ENCODE results near the gene QRICH2.
"Not testable (repeated sequence)": the region's sequence is repeated elsewhere in the genome, so short reads cannot be mapped to it uniquely, and the experiment has no call there.

Gene QRICH2

DNA sequence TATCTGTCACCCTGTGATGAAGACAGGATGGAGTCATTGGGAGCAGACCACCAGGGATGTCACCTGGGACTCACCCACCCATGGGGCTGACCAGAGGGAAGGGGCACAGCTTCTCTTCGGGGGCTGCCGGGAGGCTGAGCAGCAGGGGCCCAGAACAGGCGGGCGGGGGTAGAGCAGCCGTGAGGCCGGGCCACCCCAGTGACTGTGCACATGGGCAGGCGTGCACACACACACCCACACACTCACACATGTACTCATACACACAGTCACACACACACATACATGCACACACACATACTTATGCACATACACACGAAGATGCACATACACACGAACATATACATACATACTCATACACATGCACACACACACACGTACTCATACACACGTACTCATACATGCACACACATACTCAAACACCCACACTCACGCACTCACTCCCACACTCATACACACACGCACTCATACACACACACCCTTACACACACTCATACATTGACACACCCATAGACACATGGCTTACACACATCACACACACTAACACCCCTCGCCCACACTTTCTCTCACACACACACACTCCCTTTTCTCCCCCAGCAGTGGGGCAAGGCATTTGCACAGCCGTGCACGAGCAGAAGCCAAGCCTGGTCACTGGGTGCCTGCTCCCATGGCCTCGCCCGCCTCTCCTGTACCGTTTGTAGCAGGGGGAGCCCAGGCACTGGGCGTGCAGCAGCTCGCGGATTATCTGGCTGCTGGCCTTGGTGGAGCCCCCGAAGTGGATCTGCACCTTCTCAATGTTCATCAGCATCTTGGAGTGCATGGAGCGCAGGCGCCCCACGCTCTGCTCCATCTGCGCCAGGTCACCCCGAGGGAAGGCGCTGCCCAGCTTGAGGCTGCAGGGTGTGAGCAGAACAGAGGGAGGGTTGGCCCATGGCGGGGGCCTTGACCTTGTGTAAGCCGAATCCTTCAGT lies 30.5 kb downstream of the QRICH2 start:
- no peak for DNase-seq (ENCODE audit: low spot score)

DNA sequence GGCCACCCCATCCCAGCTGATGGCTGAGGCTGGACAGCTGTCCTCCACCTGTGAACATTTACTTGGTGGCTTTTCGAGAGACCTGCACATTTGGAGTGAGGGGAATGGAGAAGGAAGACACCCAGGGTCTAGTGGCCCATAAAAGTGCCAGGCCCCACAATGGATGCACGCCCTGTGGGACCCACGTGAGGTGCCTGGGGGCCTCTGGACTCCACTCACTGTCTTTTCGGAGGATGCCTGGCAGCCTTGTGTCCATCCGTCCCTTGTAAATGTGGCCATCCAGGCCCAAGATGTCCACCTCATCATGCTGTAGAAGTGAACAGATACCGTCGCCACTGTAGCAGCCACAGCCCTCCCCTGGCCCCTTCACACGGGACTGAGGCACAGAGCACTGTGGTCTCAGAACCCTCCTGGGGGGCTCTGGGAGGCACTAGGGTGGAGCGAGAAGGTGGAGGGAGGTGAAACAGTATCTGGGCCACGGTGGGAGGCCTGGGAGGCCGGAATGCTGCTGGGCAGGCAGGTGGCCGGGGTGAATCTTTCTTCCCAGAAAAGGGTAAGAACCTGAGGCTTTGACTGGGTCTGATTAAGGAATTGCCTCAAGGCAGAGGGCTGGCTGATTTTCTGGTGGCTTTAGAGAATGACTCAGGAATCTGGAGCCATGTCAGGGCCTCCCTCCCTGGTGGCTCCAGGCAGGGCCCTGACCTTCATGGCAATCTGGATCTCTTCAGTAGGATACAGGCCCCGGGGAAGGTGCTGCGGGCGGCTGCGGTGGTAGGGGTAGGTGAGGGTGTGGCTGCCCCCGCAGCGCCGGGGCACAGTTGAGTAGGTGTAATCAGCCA lies 31.4 kb downstream of the QRICH2 start:
- no peak for DNase-seq (ENCODE audit: low spot score)

DNA sequence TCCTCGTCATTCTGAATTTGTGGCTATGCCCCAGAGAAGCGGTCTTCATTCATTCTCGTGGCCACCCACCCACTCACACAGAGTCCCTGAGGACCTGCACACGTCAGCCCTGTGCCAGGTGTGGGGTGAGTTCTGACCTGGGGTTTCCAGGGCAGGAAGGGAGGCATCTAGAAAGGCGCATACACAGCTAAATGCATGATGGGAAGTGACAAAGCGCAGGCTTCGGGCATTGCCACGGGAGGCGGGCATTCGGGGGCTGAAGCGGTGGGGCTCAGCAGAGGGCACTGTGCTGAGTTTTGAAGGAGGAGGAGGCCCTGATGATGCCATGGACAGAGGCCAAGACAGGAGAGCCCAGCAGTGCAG lies 32.0 kb downstream of the QRICH2 start:
- no peak for DNase-seq (ENCODE audit: low spot score)

DNA sequence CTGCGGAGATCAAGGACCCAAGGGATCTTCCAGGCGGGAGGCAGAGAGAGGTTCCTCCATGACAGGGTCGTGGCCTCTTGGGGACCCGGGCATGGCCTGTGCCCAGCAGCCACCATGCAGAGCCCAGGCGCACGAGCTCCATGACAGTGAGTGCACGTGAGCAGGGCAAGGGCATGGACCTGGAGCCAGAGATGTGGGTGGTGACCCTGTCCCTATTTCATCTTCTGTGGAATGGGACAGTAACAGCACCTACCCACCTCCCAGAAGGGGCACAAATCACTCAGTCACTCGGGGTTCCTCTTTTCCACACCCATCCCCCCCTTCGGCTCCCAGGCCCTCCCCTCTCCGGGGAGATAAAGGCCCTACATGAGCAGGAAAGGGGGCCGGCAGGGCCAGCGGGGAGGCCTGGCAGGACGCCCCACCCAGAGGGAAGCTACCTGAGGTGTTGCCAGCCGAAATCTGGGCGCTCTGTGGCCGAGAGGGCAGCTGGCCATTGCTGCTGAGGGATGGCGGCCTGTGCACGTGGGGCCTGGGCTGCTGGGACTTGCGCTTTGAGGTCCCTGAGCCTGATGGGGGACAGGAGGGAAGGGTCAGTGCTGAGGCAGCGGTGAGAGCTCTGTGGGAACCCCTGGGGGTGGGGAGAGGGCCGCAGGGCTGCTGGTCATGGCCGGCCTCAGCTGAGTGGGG lies 32.6 kb downstream of the QRICH2 start:
- no peak for DNase-seq (ENCODE audit: low spot score)

DNA sequence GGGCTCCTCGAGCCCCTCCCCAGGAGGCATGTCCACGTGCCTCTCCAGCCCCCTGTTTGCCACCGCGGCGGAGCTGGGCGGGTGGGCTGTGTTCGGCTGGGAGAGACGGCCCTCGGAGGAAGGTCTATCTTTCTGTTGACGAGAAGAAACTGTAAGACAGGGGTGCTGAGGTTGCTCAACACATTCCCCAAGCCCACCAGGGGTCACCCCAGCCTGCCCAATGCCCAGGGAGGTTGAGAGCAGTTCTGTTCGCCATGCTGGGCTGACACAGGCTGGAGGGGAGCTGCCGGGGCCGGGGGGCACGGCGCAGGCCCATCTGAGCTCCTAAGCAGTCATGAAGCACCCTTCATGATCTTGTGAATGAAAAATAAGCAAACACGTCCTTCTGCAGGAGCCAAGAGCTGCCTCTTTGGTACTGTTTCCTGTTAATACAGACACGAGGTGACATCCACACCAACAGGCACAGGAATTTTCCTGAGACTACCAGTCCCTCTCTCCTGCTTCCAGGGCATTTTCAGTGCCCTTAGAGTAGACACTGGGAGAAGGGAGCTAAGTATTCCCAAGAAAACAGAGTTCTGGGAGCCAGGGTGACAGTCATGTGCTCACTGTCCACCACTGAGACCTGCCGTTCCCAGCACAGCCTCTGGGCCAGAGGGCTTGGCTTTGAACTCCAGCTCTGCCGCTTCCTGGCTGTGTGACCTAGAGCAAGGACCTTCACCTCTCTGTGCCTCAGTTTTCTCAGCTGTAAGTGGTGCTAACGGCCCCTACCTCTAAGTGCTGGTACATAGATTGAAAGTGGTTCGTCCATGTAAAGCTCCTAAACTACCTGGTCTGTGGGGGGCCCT lies 33.7 kb downstream of the QRICH2 start:
- DNase-seq (ENCODE audit: low spot score) = no peak

DNA sequence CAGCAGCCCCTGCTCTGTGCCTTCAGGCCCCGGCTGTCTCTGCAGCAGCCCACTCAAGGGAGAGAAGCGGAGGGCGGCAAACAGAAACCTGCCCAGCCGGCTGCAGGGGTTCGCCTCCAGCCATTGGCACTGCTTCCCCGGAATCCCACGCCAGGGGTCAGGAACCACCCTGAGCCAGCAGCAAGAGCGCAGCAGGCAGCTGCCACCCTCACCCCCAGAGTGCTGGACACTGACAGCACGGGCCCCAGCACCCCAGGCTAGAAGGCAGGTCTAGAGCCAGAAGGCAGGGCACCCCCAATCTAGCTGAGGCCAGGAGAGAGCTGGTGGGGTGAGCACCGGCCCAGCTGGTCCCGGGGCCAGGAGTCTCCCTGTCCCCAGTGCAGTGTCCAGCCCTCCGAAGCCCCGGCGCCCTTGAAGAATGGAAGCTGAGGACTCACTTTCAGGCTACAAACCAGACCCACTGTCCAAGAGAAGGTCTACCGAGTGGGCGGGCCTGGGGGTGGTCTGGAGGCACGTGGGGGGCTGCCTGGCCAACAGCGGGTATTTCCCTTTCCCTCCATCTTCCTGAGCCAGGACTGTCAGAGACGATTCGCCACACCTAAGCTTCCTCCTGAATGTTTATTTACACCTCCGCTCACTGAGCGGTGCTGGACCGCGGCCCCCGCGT lies 34.5 kb downstream of the QRICH2 start:
- no peak for DNase-seq (ENCODE audit: low spot score)

DNA sequence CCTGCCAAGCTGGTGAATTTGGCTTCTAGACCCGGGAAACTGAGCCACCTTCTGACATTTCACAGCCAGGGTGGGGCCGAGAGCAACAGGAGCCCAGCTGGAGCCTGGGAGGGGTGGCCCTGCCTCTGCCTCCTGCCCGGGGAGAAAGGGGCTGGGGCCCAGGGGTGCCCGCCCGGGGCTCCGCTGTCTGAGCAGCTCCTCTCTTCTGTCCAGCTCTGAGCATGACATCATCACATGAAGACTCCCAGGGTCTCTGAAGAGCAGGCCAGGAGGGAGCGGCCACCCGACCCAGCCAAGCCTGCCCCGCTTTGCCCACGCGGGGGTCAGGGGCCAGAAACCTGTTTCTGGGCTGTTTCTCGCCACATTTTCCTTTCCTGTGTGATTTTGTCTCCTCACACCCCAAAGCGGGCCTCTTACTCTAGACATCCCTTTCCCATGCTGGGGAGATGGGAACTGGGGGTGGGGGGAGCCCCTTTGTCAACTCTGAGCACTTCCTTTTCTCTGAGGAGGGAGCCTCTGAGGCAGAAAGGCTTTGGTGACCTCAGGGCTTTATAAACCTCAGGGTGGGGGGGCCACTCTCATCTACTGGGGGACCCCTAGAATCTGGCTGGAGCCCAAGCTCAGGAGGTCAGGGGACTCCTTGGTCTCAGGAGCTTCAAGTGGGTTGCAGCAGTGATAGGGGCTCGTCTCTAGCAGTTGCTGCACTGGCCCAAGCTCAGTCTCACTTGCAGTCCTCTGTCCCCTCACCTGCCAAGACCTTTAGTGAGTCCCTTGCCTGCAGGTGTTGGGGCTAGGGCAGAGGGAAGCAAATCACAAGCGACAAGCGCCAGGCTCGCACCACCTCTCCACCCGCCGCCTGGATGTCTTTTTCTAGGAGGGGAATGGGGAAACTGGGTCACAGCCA lies 35.3 kb downstream of the QRICH2 start:
- DNase-seq (ENCODE audit: low spot score) = no peak

DNA sequence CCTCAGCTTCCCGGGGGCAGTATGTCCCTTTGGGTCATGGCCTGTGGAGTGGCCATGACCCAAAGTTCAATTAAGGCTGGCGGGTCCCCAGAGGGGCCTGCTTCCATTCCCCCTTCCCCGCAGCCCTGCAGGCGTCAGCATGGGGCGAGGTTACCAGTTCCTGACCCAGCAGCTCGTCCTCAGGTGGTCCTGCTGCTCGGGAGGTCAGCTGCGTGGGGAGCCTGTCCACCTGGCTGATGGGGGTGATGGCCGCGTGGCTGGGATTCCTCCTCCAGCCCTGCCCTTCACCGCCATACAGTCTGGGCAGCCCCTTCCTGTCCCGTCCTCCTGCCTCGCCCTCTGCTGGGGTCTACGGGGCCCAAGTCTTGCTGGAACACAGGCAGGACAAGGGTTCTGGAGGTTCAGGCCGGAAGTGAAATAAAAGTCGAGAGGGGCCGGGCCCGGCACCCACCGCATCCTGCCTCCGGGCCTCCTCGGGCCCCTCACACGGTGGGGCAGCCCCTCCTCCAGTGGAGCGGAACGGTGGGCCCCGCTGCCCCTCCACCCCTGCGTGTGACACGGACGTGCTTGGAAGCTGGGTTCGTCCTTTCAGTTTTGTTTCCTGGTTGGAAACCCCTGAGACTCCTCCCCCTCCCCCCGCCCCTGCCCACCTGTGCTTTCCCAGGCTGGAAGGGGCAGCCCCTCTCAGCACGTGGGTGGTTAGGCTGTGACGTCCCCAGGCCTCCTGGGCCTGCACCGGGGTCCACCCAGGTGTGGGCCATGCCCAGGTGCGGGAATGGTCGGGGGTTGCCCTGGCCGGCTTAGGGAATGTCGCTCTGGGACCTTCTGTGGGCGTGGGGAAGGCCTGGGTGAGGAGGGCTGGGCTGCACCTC lies 36.2 kb downstream of the QRICH2 start:
- DNase-seq (ENCODE audit: low spot score) = peak; percentile 66

DNA sequence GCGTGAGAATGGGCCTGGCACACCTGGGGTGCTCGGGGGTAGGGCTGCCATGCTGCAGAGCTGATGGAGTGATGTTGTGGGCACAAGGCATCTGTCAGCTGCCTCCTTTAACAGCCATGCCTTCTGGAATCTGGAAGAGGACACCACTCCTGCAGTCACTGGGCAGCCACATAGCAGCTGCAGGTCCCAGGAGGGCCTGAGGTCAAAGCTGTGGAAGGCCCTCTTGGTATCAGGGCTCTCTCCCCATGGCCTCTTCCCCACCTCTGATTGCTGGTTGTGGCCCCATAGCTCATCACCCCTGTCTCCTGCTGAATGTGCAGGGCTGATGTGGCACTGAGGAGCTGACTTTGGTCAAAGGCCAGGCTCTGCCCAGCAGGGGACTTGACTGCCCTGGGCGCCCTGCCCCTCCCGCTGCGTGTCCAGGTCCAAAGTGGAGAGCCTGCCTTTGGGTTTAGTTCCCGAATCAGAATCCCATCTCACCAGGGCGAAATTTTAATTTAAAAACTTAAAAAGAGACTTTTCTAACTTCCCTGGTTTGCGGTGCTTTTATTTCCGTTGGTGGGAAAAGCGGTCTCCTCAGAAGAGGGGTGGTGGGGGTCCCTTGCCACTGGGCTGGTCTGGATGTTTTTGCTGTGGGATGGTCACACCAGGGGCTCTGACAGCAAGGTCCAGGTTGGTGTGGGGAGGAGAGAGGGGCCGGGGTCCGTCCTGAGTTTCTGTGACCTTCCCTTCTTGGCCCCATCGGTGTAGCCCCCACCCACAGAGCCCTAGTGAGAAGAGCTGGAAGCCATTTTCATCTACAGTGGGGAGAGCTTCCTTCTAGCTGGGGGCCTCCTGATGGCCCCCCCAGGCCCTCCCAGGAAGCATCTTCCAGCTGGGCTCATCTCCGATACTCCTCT lies 37.1 kb downstream of the QRICH2 start:
- no peak for DNase-seq (ENCODE audit: low spot score)

DNA sequence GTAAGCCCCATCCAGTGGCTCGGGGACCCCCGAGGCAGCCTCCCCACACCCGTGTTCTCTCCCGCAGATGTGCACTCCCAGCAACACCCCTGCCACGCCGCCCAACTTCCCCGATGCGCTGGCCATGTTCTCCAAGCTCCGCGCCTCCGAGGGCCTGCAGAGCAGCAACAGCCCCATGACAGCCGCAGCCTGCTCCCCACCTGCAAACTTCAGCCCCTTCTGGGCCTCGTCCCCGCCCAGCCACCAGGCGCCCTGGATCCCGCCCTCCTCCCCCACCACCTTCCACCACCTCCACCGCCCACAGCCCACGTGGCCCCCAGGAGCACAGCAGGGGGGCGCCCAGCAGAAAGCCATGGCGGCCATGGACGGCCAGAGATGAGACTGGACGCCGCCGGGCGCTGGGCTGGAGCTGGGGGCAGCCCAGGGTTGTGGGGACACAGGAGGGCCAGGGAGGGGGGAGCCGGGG lies 37.9 kb downstream of the QRICH2 start:
- no peak for DNase-seq (ENCODE audit: low spot score)

DNA sequence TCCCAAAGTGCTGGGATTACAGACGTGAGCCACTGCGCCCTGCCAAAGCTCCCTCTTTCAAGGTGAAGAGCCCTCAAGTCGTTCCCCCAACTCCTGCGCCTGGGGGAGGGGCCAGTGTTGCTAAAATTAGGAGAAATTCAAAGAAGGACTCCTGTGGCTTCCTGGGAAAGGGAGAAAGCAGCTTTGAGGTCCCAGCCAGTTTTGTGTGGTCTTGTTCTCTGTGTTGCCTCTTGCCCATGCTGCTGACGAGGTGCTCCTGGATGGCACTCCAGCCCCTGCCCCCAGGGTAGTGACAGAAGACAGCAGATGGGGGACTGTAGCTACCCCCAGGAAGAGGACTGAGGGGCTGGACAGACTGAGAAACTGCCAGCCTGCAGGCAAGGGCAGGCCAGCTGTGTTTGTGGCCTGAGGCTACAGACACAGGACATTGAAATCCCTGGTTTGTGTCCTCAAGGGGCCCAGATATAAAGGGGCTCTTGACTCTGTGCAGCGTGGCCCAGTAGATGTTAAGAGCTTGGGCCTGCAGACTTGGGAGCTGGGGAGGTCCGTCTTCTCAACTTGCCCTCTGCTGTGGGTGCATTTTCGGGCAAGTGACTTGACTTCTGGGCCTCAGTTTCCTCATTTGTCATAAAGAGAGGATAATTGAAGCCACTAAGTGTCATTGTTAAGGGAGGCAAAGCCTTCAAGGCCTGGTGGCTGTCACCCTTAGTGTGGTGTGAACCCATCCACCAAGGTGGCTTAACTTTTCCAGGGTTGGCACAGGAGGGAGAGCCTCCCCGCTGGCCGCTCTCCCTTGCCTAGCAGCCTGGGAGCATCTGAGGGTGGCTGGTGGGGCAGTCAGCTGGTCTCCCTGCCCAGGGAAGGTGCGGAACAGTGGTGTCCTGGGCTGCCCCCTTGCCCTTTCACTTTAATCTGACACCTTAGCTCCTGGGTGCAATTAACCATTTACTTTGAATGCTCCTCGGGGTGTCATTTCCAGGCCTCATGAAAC lies 38.8 kb downstream of the QRICH2 start:
- DNase-seq (ENCODE audit: low spot score) = no peak

DNA sequence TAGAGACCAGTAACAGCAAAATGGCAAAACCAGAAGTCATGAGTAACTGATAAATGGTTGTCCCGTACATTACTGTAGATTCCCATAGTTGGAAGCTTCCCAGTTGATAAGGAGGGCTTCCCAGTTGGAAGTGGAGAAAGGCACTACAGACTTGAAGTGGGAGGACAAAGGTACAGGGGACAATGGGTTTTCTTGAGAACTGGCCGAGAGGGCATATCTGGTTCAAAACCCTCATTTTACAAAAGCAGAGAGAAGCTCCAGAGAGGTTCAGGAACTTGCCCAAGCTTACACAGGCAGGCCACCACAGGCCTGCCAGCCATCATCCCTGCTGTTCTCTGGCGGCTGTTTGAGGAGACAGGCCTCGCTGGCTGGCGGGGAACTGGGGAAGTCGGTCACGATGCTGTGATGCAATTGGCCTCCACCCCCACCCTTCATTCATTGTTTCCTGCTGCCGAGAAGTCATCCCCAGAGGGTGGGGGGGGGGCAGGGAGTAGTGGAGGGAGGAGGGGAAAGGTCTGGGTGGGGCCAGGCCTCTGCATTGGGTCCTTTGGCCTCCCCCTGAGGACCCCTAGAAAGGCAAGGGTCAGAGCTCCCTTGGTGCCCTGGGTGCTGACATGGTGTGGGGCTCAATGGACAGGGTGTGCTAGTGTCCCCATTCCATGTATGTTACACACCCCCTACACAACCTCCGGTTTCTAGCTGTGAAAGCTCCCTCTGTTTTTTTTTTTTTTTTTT lies 39.9 kb downstream of the QRICH2 start:
- DNase-seq (ENCODE audit: low spot score) = peak; percentile 86

DNA sequence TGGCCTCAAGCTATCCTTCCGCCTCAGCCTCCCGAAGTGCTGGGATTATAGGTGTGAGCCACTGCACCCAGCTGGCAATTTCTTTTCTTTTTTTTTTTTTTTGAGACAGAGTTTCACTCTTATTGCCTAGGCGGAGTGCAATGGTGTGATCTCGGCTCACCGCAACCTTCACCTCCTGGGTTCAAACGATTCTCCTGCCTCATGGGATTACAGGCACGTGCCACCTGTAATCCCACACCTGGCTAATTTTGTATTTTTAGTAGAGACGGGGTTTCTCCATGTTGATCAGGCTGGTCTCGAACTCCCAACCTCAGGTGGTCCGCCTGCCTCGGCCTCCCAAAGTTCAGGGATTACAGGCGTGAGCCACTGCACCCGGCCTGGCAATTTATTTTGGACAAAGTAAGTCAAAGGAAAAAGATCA lies 40.5 kb downstream of the QRICH2 start:
- not testable (repeated sequence) for DNase-seq (ENCODE audit: low spot score)

DNA sequence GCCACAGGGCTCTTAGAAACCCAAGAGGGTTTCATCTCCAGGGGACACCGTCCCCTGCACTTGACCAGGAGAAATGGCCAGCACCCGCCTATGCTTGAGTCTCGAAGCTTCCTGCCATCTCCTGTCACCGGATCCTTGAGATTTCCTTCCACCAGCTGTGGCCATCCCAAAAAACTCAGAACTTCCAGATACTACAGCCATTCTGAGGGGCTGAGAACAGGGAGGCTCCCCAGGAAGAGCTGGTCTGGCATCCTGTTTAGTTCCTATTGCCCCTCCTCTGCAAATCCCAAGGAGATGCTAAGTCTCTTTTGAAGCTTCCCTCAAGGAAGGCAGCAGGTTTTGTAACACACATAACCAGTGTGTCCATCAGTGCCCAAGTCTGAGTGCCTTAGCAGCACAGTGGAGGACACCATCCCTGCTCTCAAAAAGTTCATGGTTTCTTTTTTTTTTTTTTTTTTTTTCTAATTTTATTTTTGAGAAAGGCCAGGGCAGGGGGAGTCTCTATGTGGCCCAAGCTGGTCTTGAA lies 41.0 kb downstream of the QRICH2 start:
- no peak for DNase-seq (ENCODE audit: low spot score)

DNA sequence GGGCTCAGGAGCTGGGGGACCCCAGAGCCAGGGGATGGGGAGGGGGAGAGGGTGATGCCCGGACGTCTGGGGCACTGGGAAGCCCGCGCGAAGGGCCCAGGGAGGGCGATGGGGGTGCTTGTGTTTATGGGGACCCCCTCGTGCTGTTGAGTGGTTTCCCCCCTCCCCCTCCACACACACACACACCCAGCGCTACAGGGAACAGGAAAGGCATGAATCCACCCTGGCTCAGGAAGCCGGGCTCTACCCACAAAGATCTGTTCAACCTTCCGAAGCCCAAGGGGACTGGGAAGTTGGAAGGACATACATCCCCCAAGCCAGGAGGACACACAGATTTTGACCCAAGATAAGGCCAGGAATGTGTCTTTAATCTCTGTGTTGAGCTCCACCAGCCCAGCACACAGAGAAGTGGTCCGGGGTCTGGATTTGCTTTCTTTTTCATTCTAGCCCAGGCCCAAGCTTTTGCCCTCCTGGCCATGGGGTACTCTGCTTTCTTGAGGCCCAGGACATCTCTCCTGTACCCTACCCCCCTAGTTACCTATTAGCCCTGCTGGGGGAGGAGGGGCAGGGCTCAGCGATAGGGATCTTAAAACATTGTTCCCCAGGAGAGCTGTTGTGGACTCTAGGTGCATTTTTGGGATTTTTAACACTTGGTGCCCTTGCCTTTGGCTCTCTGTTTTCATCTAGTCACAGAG lies 41.7 kb downstream of the QRICH2 start:
- no peak for DNase-seq (ENCODE audit: low spot score)

All from activated CD4-positive, alpha-beta T cell treated with anti-CD3 and anti-CD28 coated beads, Interleukin-2, Interleukin-4, amounts not matched to agents 100 ng/mL and 50 ng/mL, durations not matched to agents 16 hours and 8 hours (primary cell).